Measurements from ENCODE around the gene CD302.

- TF ChIP-seq EZH2phosphoT487 (IDR thresholded peaks at IDR 0.05; ENCODE audit: insufficient read depth, low read depth) (no peak), EZH2 (IDR thresholded peaks at IDR 0.05; ENCODE audit: insufficient read depth, poor library complexity, severe bottlenecking) (no peak)
Observed at GRCh38 chr2:159818940-159819339, 20.9 kb upstream of the CD302 start.

All from GM23248 (cell line).